KMS-11 (cell line): Measurements from ENCODE around the gene ANO6.

Experiments
- H2AFZ ChIP-seq: fragments of 200-600 bp; sonication (generic); 2 replicates; pipeline ENCODE4 v1.6.1; 2016; ENCODE audit warnings: antibody characterized with exemption, mixed run types, low read depth
- H3K27ac ChIP-seq: fragments of 200-600 bp; sonication (generic); 2 replicates; pipeline ENCODE4 v1.6.1; 2016; ENCODE audit warnings: mild to moderate bottlenecking, mixed run types
- H3K27me3 ChIP-seq: fragments of 200-600 bp; sonication (generic); 2 replicates; pipeline ENCODE4 v1.6.1; 2017; ENCODE audit warnings: mild to moderate bottlenecking, low read depth, mixed run types, moderate library complexity; ENCODE audit not compliant: insufficient read depth
- H3K36me3 ChIP-seq: fragments of 200-600 bp; sonication (generic); 2 replicates; pipeline ENCODE4 v1.6.1; 2017; ENCODE audit warnings: mild to moderate bottlenecking, mixed run types; ENCODE audit not compliant: insufficient read depth
- H3K4me1 ChIP-seq: fragments of 200-600 bp; sonication (generic); 2 replicates; pipeline ENCODE4 v1.6.1; 2016; ENCODE audit warnings: mild to moderate bottlenecking, low read depth, mixed run types; ENCODE audit not compliant: poor library complexity, severe bottlenecking
- H3K4me2 ChIP-seq: fragments of 200-600 bp; sonication (generic); 2 replicates; pipeline ENCODE4 v1.7.0; 2016; ENCODE audit warnings: mild to moderate bottlenecking, mixed run types
- H3K4me3 ChIP-seq: fragments of 200-600 bp; sonication (generic); IDR thresholded peaks from 2 replicates; pipeline ENCODE4 v1.6.1; 2017; ENCODE audit warnings: low read depth, low read length, mixed read lengths; ENCODE audit not compliant: insufficient read depth
- H3K79me2 ChIP-seq: fragments of 200-600 bp; sonication (generic); 2 replicates; pipeline ENCODE4 v1.6.1; 2016; ENCODE audit warnings: low read depth, mixed run types; ENCODE audit not compliant: insufficient read depth
- H3K9ac ChIP-seq: fragments of 200-600 bp; sonication (generic); 2 replicates; pipeline ENCODE4 v1.6.1; 2016; ENCODE audit warnings: mild to moderate bottlenecking, mixed run types
- H4K20me1 ChIP-seq: fragments of 200-600 bp; sonication (generic); 2 replicates; pipeline ENCODE4 v1.6.1; 2016; ENCODE audit warnings: mild to moderate bottlenecking, mixed run types; ENCODE audit not compliant: insufficient read depth
- CTCF ChIP-seq: fragments of 200-600 bp; sonication (generic); conservative IDR thresholded peaks from 2 replicates; pipeline ENCODE4 v1.6.1; 2017; ENCODE audit warnings: low read depth, mild to moderate bottlenecking, antibody characterized with exemption, low read length, moderate library complexity, mixed read lengths

The ANO6 gene

GRCh38 chr12:45363903-45364302 is 148.0 kb downstream of the ANO6 start:
- no peaks in the 10 kb centered on the region for H3K36me3 ChIP-seq
- H3K27ac ChIP-seq: no peak overlapping the region
- H3K4me1 ChIP-seq: no peaks in the 10 kb centered on the region
- H3K27me3 ChIP-seq: no peaks in the 10 kb centered on the region
- H2AFZ ChIP-seq: no peak overlapping the region
- no peak overlapping the region for H3K9ac ChIP-seq
- no peaks in the 10 kb centered on the region for H4K20me1 ChIP-seq
- TF ChIP-seq CTCF: no peak
- H3K79me2 ChIP-seq: no peaks in the 10 kb centered on the region
- no peak overlapping the region for H3K4me2 ChIP-seq
- no peak overlapping the region for H3K4me3 ChIP-seq

DNA sequence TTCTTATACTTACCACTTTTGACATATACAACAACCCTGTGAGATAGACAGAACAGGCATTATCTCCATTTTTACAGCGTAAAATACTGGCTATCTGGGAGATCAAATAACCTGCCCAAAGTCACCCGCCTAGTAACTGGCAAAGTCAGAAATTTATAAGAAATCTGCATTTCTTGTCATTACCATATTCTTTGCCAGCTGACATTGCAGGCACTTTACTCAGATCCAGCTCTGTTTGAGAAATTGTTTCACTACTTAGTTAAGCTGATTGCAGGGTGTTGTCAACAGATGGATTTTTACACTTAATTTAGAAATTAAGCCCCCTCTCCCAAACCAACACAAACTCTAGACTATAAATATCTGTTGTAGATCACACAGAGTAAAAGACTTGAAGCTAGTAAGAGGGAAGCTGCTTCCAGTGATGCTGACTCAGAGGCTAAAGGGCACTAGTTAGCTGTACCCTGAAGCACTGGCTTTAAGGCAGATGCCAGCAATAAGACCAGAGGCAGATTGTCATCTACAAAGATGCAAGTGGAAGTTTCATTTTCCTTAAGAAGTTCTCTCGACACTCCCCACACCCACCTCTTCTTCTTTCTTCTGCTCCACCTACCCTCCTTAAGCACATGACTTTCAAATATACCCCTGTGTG is 153.1 kb downstream of the ANO6 start:
- TF ChIP-seq CTCF: no peak
- Histone ChIP-seq H3K4me3 (no peak overlapping the region), H3K36me3 (no peaks in the 10 kb centered on the region), H3K9ac (no peak overlapping the region), H3K4me1 (no peaks in the 10 kb centered on the region), H3K79me2 (no peaks in the 10 kb centered on the region), H4K20me1 (no peaks in the 10 kb centered on the region), H3K27ac (no peak overlapping the region), H3K27me3 (no peaks in the 10 kb centered on the region), H2AFZ (no peak overlapping the region), H3K4me2 (no peak overlapping the region)

DNA sequence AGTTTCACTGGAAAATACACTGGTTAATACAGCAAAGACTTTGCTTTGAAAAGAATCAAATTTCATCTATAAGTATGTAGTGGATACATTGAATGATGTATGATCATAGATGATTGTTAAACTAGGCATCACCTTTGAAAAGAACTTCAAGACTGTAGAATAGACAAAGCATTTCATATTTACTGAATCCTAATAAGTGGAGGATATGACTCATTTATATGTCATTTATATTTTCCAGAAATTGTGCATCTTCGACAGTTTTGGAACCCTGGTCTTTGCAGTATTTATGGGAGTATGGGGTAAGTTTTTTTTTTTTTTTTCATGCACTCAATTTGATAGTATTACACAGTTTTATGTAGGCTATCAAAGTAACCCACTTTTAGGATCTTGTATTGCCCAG is 161.9 kb downstream of the ANO6 start:
- H3K27ac ChIP-seq: no peak overlapping the region
- no peaks in the 10 kb centered on the region for H3K27me3 ChIP-seq
- H3K9ac ChIP-seq: no peak overlapping the region
- no peaks in the 10 kb centered on the region for H4K20me1 ChIP-seq
- H3K4me3 ChIP-seq: no peak overlapping the region
- no peaks in the 10 kb centered on the region for H3K79me2 ChIP-seq
- no peak for TF ChIP-seq CTCF
- H3K4me2 ChIP-seq: no peak overlapping the region
- H2AFZ ChIP-seq: no peak overlapping the region
- H3K36me3 ChIP-seq: no peaks in the 10 kb centered on the region
- H3K4me1 ChIP-seq: no peaks in the 10 kb centered on the region

DNA sequence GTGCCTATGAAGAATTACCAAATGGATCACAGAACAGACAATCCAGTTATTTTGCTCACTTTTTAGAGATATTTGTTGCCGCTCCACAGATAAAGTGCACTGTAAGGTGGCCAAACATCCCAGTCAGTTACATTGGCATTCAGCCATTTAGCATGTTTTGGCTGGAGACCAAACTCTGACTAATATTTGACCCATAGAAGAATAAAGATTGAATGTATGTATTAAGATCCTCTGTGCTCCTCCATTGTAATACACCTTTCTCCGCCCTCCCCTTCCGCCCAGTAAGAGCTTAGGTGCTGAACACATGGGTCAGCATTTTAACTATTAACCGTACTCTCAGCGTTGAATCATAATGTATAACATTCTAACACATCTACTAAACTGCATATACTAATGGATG is 163.4 kb downstream of the ANO6 start:
- Histone ChIP-seq H4K20me1 (no peaks in the 10 kb centered on the region), H3K4me3 (no peak overlapping the region), H3K27ac (no peak overlapping the region), H3K36me3 (no peaks in the 10 kb centered on the region), H3K79me2 (no peaks in the 10 kb centered on the region), H3K9ac (no peak overlapping the region), H2AFZ (no peak overlapping the region), H3K4me1 (no peaks in the 10 kb centered on the region), H3K4me2 (no peak overlapping the region), H3K27me3 (no peaks in the 10 kb centered on the region)
- TF ChIP-seq CTCF: no peak
